ENCODE measurements around the gene TRIOBP. TPM values are rescaled to one million over a fixed set of nuclear protein-coding genes. Genes with fewer than 3 reads are reported as not detected.
"Not testable (repeated sequence)": the region's sequence is repeated elsewhere in the genome, so short reads cannot be mapped to it uniquely, and the experiment has no call there.

The TRIOBP gene
- total RNA-seq, 1 donor from 2014 or later, result 85.0 TPM

- Histone ChIP-seq H3K4me1 (no peaks in the 10 kb centered on the region), H3K4me3 (no peak overlapping the region), H3K36me3 (no peaks in the 10 kb centered on the region), H3K9me3 (no peaks in the 10 kb centered on the region), H3K27me3 (no peaks in the 10 kb centered on the region), H3K27ac (no peak overlapping the region)
- no peak for TF ChIP-seq CTCF (IDR thresholded peaks at IDR 0.05)
- ATAC-seq (no peak), DNase-seq (no peak)
- intact Hi-C loops (cut with DNase I), result no loop called here
Observed at GRCh38 chr22:37714634-37715033, 17.8 kb downstream of the TRIOBP start.

GRCh38 chr22:37715760-37716159 lies 18.9 kb downstream of the TRIOBP start:
- intact Hi-C loops (cut with DNase I), result no loop called here
- TF ChIP-seq CTCF (IDR thresholded peaks at IDR 0.05), result no peak
- no peak for ATAC-seq

GRCh38 chr22:37716708-37717107 lies 19.9 kb downstream of the TRIOBP start:
- Histone ChIP-seq H3K27me3 (no peaks in the 10 kb centered on the region), H3K36me3 (no peaks in the 10 kb centered on the region), H3K4me1 (no peaks in the 10 kb centered on the region), H3K4me3 (no peak overlapping the region), H3K27ac (no peak overlapping the region), H3K9me3 (no peaks in the 10 kb centered on the region)
- ATAC-seq (no peak), DNase-seq (no peak)
- intact Hi-C loops (cut with DNase I), result no loop called here
- no peak for TF ChIP-seq CTCF (IDR thresholded peaks at IDR 0.05)

More at GRCh38 chr22:37715760-37716159, 18.9 kb downstream of the TRIOBP start:
- Histone ChIP-seq H3K4me1 (no peaks in the 10 kb centered on the region), H3K27me3 (no peaks in the 10 kb centered on the region), H3K4me3 (no peak overlapping the region), H3K9me3 (no peaks in the 10 kb centered on the region), H3K36me3 (no peaks in the 10 kb centered on the region), H3K27ac (no peak overlapping the region)
- DNase-seq, result no peak

- DNase-seq; H3K27me3 ChIP-seq; H3K4me3 ChIP-seq; ATAC-seq; H3K27ac ChIP-seq; intact Hi-C loops (cut with DNase I); H3K4me1 ChIP-seq; H3K9me3 ChIP-seq; H3K36me3 ChIP-seq: not testable (repeated sequence)
Observed at GRCh38 chr22:37717235-37717634, 20.4 kb downstream of the TRIOBP start.

- H3K36me3 ChIP-seq; H3K9me3 ChIP-seq; H3K4me1 ChIP-seq; DNase-seq; ATAC-seq; H3K27ac ChIP-seq; H3K27me3 ChIP-seq; intact Hi-C loops (cut with DNase I); H3K4me3 ChIP-seq: not testable (repeated sequence)
Observed at GRCh38 chr22:37717746-37718305, 21.0 kb downstream of the TRIOBP start.

- intact Hi-C loops (cut with DNase I), result no loop called here
- no peak for TF ChIP-seq CTCF (IDR thresholded peaks at IDR 0.05)
- Histone ChIP-seq H3K9me3 (no peaks in the 10 kb centered on the region), H3K27ac (no peak overlapping the region), H3K4me1 (peaks cover 19% of the 10 kb centered on the region), H3K4me3 (no peak overlapping the region), H3K36me3 (no peaks in the 10 kb centered on the region), H3K27me3 (no peaks in the 10 kb centered on the region)
- DNase-seq (no peak), ATAC-seq (peak; percentile 5)
Observed at GRCh38 chr22:37725551-37726240, 28.8 kb downstream of the TRIOBP start.
